ENCODE data around the gene ICAM1.

ICAM1 gene

DNA sequence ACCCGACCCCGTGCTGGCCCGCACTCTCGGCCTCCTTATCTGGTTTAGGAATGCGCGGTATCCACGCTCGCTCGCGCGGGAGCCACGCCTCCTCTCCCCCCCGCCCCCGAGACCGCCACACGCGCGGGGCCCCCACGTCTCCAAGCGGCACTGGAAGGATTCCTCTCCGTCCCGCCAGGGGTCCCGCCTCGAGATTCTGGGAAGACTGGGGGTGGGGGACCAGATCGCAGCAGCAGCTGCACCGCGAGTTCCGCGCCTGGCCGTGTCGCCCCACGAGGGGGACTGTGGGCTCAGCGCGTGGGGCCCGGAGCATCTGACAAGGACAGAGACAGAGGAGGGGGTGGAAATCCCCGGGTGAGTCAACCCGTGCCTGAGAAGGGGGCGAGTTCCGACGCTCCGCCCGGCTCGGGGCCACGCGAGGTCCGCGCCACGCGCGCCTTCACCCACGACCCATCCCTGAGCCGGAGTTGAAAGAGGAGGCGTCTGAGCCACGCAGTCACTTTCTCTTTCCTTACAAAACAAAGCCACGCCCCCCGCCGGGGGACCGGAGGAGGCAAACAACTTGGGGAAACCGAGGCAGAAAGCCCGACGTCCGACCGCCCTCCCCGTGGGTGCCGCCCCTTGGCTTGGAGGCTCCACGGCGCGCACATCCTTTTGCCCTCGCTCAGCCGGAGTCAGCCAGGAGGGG, 40.6 kb upstream of the ICAM1 start:
- TF ChIP-seq BACH2 (CRISPR knock-in tag; IDR thresholded peaks at IDR 0.05; ENCODE audit: borderline replicate concordance): no peak
- TF ChIP-seq ARNTL (CRISPR knock-in tag; IDR thresholded peaks at IDR 0.05; ENCODE audit: borderline replicate concordance, low read depth): no peak
- TF ChIP-seq CSDC2 (CRISPR knock-in tag; IDR thresholded peaks at IDR 0.05): no peak
- TF ChIP-seq ZC3H10 (CRISPR knock-in tag; IDR thresholded peaks at IDR 0.05): no peak
- no peak for TF ChIP-seq TOX (CRISPR knock-in tag; IDR thresholded peaks at IDR 0.05; ENCODE audit: borderline replicate concordance)
- no peak for TF ChIP-seq ZFP30 (CRISPR knock-in tag; IDR thresholded peaks at IDR 0.05)
- TF ChIP-seq ISL1 (CRISPR knock-in tag; IDR thresholded peaks at IDR 0.05): no peak
- no peak for TF ChIP-seq ZFP3 (CRISPR knock-in tag; IDR thresholded peaks at IDR 0.05)
- no peak for TF ChIP-seq OSR1 (CRISPR knock-in tag; IDR thresholded peaks at IDR 0.05)
- TF ChIP-seq, protein P1, sequence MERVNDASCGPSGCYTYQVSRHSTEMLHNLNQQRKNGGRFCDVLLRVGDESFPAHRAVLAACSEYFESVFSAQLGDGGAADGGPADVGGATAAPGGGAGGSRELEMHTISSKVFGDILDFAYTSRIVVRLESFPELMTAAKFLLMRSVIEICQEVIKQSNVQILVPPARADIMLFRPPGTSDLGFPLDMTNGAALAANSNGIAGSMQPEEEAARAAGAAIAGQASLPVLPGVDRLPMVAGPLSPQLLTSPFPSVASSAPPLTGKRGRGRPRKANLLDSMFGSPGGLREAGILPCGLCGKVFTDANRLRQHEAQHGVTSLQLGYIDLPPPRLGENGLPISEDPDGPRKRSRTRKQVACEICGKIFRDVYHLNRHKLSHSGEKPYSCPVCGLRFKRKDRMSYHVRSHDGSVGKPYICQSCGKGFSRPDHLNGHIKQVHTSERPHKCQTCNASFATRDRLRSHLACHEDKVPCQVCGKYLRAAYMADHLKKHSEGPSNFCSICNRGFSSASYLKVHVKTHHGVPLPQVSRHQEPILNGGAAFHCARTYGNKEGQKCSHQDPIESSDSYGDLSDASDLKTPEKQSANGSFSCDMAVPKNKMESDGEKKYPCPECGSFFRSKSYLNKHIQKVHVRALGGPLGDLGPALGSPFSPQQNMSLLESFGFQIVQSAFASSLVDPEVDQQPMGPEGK (CRISPR knock-in tag; IDR thresholded peaks at IDR 0.05; ENCODE audit: borderline replicate concordance): no peak
- peak; percentile 3; the same call in 2 of the 3 replicates for ATAC-seq

GRCh38 chr19:10230861-10231611, 39.9 kb upstream of the ICAM1 start, which contains the start of gene S1PR2:
S1PR2 (minus strand) TSS chr19:10231331; CDS start chr19:10224905, 6,426 bp downstream.
- TF ChIP-seq, protein P1 (CRISPR knock-in tag; IDR thresholded peaks at IDR 0.05; ENCODE audit: borderline replicate concordance): no peak
- TF ChIP-seq ZFP3 (CRISPR knock-in tag; IDR thresholded peaks at IDR 0.05) (no peak), SNAI2 (CRISPR knock-in tag; IDR thresholded peaks at IDR 0.05) (no peak), OSR1 (CRISPR knock-in tag; IDR thresholded peaks at IDR 0.05) (no peak), RARB (CRISPR knock-in tag; IDR thresholded peaks at IDR 0.05) (no peak), ZC3H10 (CRISPR knock-in tag; IDR thresholded peaks at IDR 0.05) (no peak), GLIS3 (CRISPR knock-in tag; IDR thresholded peaks at IDR 0.05) (no peak), TCF4 (CRISPR knock-in tag; IDR thresholded peaks at IDR 0.05; ENCODE audit: borderline replicate concordance) (no peak), PPARA (CRISPR knock-in tag; IDR thresholded peaks at IDR 0.05; ENCODE audit: borderline replicate concordance) (no peak), ZNF70 (CRISPR knock-in tag; IDR thresholded peaks at IDR 0.05) (no peak), TSHZ2 (CRISPR knock-in tag; IDR thresholded peaks at IDR 0.05) (no peak), TOX (CRISPR knock-in tag; IDR thresholded peaks at IDR 0.05; ENCODE audit: borderline replicate concordance) (no peak), ESRRG (CRISPR knock-in tag; IDR thresholded peaks at IDR 0.05) (no peak), ZNF565 (CRISPR knock-in tag; conservative IDR thresholded peaks at IDR 0.05; ENCODE audit: low read depth) (no peak), ZNF8 (CRISPR knock-in tag; IDR thresholded peaks at IDR 0.05) (no peak), ISL1 (CRISPR knock-in tag; IDR thresholded peaks at IDR 0.05) (no peak), CSRNP3 (CRISPR knock-in tag; IDR thresholded peaks at IDR 0.05) (no peak), ZFP30 (CRISPR knock-in tag; IDR thresholded peaks at IDR 0.05) (no peak)
- TF ChIP-seq, protein P2, sequence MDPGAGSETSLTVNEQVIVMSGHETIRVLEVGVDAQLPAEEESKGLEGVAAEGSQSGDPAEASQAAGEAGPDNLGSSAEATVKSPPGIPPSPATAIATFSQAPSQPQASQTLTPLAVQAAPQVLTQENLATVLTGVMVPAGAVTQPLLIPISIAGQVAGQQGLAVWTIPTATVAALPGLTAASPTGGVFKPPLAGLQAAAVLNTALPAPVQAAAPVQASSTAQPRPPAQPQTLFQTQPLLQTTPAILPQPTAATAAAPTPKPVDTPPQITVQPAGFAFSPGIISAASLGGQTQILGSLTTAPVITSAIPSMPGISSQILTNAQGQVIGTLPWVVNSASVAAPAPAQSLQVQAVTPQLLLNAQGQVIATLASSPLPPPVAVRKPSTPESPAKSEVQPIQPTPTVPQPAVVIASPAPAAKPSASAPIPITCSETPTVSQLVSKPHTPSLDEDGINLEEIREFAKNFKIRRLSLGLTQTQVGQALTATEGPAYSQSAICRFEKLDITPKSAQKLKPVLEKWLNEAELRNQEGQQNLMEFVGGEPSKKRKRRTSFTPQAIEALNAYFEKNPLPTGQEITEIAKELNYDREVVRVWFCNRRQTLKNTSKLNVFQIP (CRISPR knock-in tag; IDR thresholded peaks at IDR 0.05; ENCODE audit: borderline replicate concordance, low read depth): no peak
- TF ChIP-seq, protein P3, sequence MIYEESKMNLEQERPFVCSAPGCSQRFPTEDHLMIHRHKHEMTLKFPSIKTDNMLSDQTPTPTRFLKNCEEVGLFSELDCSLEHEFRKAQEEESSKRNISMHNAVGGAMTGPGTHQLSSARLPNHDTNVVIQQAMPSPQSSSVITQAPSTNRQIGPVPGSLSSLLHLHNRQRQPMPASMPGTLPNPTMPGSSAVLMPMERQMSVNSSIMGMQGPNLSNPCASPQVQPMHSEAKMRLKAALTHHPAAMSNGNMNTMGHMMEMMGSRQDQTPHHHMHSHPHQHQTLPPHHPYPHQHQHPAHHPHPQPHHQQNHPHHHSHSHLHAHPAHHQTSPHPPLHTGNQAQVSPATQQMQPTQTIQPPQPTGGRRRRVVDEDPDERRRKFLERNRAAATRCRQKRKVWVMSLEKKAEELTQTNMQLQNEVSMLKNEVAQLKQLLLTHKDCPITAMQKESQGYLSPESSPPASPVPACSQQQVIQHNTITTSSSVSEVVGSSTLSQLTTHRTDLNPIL (CRISPR knock-in tag; IDR thresholded peaks at IDR 0.05; ENCODE audit: low read depth): no peak
- peak; percentile 80 for ATAC-seq

All from SK-N-SH treated with all-trans-retinoic acid at 6 μM for 48 hours (cell line).